GM12801 (cell line): ENCODE results near the gene C4orf17.

Source experiments
- TF ChIP-seq, protein P1 (sequence below): IDR thresholded peaks from one replicate; pipeline ENCODE4 v1.5.1; 2011; ENCODE audit warnings: control low read depth; ENCODE audit not compliant: insufficient read length; ENCODE audit errors: extremely low read depth

Gene C4orf17

DNA sequence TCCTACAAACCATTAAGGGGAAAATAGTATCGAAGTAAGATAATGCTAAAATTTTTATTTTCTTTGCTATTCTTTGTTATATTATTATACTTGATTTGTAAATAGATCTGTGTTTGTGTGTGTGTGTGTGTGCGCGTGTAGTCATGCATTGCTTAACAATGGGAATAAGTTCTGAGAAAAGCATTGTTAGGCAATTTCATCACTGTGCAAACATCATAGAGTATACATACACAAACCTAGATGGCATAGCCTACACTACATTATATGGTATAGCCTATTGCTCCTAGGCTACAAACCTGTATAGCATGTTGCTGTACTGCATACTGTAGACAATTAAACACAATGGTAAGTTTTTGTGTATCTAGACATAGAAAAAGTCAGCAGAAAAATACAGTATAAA lies 80.9 kb downstream of the C4orf17 start:
- TF ChIP-seq, protein P1, sequence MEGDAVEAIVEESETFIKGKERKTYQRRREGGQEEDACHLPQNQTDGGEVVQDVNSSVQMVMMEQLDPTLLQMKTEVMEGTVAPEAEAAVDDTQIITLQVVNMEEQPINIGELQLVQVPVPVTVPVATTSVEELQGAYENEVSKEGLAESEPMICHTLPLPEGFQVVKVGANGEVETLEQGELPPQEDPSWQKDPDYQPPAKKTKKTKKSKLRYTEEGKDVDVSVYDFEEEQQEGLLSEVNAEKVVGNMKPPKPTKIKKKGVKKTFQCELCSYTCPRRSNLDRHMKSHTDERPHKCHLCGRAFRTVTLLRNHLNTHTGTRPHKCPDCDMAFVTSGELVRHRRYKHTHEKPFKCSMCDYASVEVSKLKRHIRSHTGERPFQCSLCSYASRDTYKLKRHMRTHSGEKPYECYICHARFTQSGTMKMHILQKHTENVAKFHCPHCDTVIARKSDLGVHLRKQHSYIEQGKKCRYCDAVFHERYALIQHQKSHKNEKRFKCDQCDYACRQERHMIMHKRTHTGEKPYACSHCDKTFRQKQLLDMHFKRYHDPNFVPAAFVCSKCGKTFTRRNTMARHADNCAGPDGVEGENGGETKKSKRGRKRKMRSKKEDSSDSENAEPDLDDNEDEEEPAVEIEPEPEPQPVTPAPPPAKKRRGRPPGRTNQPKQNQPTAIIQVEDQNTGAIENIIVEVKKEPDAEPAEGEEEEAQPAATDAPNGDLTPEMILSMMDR, result no peak
